Testis (tissue), 2 donors: ENCODE measurements around the gene MAGI1.

Experiments used
- POLR2A ChIP-seq: fragments of 450-650 bp; IDR thresholded peaks from one replicate; pipeline ENCODE4 v1.6.1; 2017; ENCODE audit warnings: antibody characterized with exemption, mild to moderate bottlenecking, moderate library complexity
- TF ChIP-seq, protein P1 (sequence below), 3 experiments: fragments of 450-650 bp in 2 of 3; fragments of 200-600 bp in 1 of 3; sonication (generic) in 1 of 3; IDR thresholded peaks; one replicate each; pipeline ENCODE4 v1.5.1; 2016 to 2019; ENCODE audit warnings: antibody characterized with exemption in 3 of 3, mild to moderate bottlenecking in 2 of 3, moderate library complexity in 1 of 3

- TF ChIP-seq, protein P1, sequence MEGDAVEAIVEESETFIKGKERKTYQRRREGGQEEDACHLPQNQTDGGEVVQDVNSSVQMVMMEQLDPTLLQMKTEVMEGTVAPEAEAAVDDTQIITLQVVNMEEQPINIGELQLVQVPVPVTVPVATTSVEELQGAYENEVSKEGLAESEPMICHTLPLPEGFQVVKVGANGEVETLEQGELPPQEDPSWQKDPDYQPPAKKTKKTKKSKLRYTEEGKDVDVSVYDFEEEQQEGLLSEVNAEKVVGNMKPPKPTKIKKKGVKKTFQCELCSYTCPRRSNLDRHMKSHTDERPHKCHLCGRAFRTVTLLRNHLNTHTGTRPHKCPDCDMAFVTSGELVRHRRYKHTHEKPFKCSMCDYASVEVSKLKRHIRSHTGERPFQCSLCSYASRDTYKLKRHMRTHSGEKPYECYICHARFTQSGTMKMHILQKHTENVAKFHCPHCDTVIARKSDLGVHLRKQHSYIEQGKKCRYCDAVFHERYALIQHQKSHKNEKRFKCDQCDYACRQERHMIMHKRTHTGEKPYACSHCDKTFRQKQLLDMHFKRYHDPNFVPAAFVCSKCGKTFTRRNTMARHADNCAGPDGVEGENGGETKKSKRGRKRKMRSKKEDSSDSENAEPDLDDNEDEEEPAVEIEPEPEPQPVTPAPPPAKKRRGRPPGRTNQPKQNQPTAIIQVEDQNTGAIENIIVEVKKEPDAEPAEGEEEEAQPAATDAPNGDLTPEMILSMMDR (IDR thresholded peaks at IDR 0.05): no peak
- no peak for TF ChIP-seq POLR2A
Measured at GRCh38 chr3:65422154-65422553, 616.6 kb downstream of the MAGI1 start.
